Cardiac fibroblast (primary cell): ENCODE results near the gene ATOSB.

Experiments used
- DNase-seq, 2 donors: peaks; one replicate each; pipeline versions ENCODE4 v3.0.0 to v3.0.0-alpha.2; 2010; ENCODE audit warnings: low read depth in 2 of 2
- H3K4me3 ChIP-seq, 2 donors: replicated peaks in 1 of 2; 1 replicate in 1 of 2; 2 replicates in 1 of 2; pipeline ENCODE4 v1.5.1; 2011; ENCODE audit warnings: low read depth in 2 of 2, low read length in 2 of 2, mild to moderate bottlenecking in 2 of 2, moderate library complexity in 1 of 2
- TF ChIP-seq, protein P1 (sequence below): IDR thresholded peaks from one replicate; pipeline ENCODE4 v1.5.1; 2011; ENCODE audit warnings: low read depth, mild to moderate bottlenecking, low read length, inconsistent platforms

The ATOSB gene

DNA sequence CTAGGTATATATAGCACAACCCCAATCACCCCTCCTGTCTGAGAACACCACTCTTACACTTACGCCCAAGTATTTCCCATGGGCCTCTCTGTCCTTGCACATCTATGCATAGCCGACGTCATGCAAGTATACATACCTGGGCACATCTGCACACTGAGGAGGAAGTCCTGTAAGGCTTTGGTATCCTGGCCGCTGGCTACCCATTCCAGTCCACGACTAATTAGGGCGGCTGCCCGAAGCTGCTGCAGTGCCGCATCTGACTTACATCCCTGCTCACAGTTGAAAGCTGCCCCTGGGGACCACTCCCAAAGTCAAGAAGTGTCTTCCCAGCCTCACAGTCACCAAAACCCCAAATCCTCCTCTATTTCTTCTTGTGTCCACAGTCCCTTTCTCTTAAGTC, 40.9 kb downstream of the ATOSB start:
- no peak for DNase-seq
- TF ChIP-seq, protein P1, sequence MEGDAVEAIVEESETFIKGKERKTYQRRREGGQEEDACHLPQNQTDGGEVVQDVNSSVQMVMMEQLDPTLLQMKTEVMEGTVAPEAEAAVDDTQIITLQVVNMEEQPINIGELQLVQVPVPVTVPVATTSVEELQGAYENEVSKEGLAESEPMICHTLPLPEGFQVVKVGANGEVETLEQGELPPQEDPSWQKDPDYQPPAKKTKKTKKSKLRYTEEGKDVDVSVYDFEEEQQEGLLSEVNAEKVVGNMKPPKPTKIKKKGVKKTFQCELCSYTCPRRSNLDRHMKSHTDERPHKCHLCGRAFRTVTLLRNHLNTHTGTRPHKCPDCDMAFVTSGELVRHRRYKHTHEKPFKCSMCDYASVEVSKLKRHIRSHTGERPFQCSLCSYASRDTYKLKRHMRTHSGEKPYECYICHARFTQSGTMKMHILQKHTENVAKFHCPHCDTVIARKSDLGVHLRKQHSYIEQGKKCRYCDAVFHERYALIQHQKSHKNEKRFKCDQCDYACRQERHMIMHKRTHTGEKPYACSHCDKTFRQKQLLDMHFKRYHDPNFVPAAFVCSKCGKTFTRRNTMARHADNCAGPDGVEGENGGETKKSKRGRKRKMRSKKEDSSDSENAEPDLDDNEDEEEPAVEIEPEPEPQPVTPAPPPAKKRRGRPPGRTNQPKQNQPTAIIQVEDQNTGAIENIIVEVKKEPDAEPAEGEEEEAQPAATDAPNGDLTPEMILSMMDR: no peak
- no peak overlapping the region for H3K4me3 ChIP-seq

GRCh38 chr9:35074141-35074540, 41.5 kb downstream of the ATOSB start:
- no peak for DNase-seq
- TF ChIP-seq, protein P1: no peak
- H3K4me3 ChIP-seq: no peak overlapping the region

- TF ChIP-seq, protein P1: no peak
- no peak overlapping the region for H3K4me3 ChIP-seq
- DNase-seq: no peak
Observed at GRCh38 chr9:35073279-35073612, 42.4 kb downstream of the ATOSB start.

DNA sequence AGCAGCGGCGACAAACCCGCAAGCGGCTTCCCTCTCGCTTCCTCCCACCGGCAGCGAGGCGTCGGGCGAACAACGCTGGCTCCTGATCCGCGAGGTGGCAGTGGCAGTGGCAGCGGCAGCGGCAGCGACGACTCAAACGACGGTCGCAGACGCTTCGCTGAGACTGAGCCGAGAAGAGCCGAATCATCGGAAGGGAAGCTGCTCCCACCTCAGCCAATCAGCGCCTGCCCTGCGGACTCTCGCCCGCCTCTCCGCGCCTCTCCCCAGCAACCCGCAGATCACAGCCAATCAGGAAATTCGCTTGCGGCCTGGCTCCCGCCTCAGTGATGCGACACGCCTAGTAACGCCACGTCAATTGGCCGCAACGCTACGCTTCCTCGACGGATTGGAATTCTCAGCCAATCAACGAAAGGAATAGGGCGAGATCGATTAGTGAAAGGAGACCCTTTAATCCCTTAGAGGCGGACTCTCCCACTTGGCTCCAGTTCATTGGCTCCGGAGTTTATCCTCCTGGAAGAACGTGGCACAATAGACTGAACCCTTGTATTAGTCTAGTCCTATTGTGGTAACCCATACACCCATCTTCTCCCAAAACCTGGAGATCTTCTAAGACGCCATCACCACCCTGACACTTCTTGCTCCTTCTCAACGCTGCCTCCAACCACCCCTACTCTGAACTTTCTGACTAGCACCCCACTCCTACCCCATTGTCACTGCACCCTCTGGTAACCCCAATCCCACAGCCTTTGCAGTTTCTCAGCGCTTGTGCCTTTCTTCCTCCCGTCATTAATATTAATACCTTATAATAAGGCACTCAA, 43.0 kb downstream of the ATOSB start, which contains the start of gene VCP:
TSS of gene VCP (minus strand) at position 165 of the 818 bp plus-strand sequence. CDS start 272 bp downstream, outside the sequence.
- peak; percentile 99 for DNase-seq
- TF ChIP-seq, protein P1: no peak
- H3K4me3 ChIP-seq: peak within 1 kb of the TSS; percentile 77 to 94

DNA sequence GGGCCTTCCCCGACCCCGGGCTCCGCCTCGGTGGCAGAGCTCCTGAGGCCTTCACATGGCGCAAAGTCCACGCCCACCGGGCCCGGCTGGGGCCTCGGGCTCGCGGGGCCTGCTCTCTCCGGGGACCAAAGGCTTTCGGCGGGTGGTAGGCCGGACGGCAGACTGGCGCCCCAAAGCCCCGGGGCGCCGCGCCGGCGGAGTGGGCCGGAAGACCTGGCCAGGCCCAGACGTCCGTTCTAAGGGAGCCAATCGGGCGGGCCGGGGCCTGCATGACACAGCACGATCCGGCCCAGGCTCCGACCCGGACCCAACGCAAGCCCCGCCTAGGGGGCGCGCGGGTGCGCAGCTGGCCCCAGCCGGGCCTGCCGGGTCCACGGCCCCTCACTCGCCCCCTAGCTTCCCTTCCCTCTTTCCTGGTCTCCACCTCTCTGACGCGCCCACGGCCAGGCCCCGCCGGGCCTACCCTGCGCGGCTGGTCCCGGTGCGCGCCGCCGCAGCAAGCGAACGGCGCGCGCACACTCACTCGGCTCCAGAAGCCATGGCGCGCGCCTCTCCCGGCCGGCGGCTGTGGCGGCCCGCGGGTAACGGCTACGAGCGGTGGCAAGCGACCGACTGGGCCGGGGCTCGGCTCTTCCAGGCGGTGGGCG, 43.7 kb downstream of the ATOSB start:
- peak overlapping the region; percentile 77 to 94 for H3K4me3 ChIP-seq
- TF ChIP-seq, protein P1: no peak
- peak; percentile 86 to 91 for DNase-seq

GRCh38 chr9:35070823-35071813, 44.5 kb downstream of the ATOSB start:
- peak overlapping the region; percentile 77 to 94 for H3K4me3 ChIP-seq
- peak; percentile 29 to 62 for DNase-seq
- TF ChIP-seq, protein P1: no peak
